Measurements from ENCODE around the gene LIMA1. TPM values are rescaled to one million over a fixed set of nuclear protein-coding genes. Genes with fewer than 3 reads are reported as not detected.

LIMA1 gene
- total and polyA plus RNA-seq, 9 of the 15 experiments (the other 6 are each of a cell fraction or from before 2014, with no cell fraction given), result 20.2 to 37.8 (median 27.3) TPM

GRCh38 chr12:50282721-50283228 is 545 bp downstream of the LIMA1 start (continued):
- TF ChIP-seq, protein P1, sequence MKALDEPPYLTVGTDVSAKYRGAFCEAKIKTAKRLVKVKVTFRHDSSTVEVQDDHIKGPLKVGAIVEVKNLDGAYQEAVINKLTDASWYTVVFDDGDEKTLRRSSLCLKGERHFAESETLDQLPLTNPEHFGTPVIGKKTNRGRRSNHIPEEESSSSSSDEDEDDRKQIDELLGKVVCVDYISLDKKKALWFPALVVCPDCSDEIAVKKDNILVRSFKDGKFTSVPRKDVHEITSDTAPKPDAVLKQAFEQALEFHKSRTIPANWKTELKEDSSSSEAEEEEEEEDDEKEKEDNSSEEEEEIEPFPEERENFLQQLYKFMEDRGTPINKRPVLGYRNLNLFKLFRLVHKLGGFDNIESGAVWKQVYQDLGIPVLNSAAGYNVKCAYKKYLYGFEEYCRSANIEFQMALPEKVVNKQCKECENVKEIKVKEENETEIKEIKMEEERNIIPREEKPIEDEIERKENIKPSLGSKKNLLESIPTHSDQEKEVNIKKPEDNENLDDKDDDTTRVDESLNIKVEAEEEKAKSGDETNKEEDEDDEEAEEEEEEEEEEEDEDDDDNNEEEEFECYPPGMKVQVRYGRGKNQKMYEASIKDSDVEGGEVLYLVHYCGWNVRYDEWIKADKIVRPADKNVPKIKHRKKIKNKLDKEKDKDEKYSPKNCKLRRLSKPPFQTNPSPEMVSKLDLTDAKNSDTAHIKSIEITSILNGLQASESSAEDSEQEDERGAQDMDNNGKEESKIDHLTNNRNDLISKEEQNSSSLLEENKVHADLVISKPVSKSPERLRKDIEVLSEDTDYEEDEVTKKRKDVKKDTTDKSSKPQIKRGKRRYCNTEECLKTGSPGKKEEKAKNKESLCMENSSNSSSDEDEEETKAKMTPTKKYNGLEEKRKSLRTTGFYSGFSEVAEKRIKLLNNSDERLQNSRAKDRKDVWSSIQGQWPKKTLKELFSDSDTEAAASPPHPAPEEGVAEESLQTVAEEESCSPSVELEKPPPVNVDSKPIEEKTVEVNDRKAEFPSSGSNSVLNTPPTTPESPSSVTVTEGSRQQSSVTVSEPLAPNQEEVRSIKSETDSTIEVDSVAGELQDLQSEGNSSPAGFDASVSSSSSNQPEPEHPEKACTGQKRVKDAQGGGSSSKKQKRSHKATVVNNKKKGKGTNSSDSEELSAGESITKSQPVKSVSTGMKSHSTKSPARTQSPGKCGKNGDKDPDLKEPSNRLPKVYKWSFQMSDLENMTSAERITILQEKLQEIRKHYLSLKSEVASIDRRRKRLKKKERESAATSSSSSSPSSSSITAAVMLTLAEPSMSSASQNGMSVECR (CRISPR knock-in tag; IDR thresholded peaks at IDR 0.05), result no peak

DNA sequence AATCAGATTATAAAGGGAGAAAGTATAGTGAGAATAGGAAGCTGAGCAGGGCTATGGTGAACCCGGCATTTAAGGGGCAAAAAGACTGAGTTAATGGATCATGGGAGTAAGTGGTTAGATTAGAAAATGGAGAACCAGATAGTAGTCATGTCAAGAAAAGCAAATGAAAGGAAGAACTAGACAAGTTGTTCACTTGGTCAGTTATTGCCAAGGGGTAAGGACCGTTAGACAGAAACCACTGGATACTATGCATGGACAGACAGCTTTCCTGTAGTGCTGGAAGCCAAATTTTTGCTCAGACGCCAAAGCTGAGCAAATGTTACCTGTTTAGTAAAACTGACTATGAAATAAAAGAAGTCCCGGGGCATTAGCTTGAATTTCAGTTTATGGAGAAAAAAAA is 3.8 kb downstream of the LIMA1 start:
- ChIA-PET CTCF (ENCODE audit: low intra/inter-chr PET ratio) (no interaction called here), POLR2A (interaction anchor here (1.1 kb wide), 1 partner anchor 27 kb away, joined by 3 read pairs; no protein-coding TSS in a partner anchor)
- Histone ChIP-seq H3K9me3 (replicated peaks; ENCODE audit: control insufficient read depth, insufficient read depth, low read depth, low read length) (no peaks in the 10 kb centered on the region), H3K27ac (ENCODE audit: extremely low read depth, low read depth, low read length) (no peak overlapping the region), H3K9me1 (ENCODE audit: control insufficient read depth, insufficient read depth, low read length) (no peaks in the 10 kb centered on the region), H3K4me1 (replicated peaks in 1 of 2; ENCODE audit: control insufficient read depth in 2 of 2, insufficient read depth in 2 of 2, low read length in 2 of 2) (peaks cover 4 to 13% of the 10 kb centered on the region in 2 experiments; a peak in 3 of 5 replicates), H3K4me2 (ENCODE audit: insufficient read depth, low read length) (no peak overlapping the region), H2AFZ (ENCODE audit: low read depth, low read length) (no peak overlapping the region), H3K36me3 (ENCODE audit: control insufficient read depth, insufficient read depth, low read length) (no peaks in the 10 kb centered on the region), H3K27me3 (ENCODE audit: control insufficient read depth in 2 of 2, insufficient read depth in 2 of 2, low read length in 2 of 2) (no peaks in the 10 kb centered on the region), H3K4me3 (no peak overlapping the region), H3K79me2 (ENCODE audit: control insufficient read depth, insufficient read depth, low read length) (peaks cover 12% of the 10 kb centered on the region), H4K20me1 (replicated peaks; ENCODE audit: control insufficient read depth, insufficient read depth, low read length) (no peaks in the 10 kb centered on the region), H3K9ac (ENCODE audit: insufficient read depth in 1 of 2, low read depth in 2 of 2, low read length in 2 of 2) (no peak overlapping the region)
- ATAC-seq (no peak), FAIRE-seq (no peak), DNase-seq (ENCODE audit: extremely low read depth in 1 of 4, low spot score in 3 of 4) (no peak)
- WGBS (ENCODE audit: insufficient coverage, low coverage, missing lambda C conversion rate), result 78% methylated on average over 4 of the region's 4 CpGs
- peak; percentile 42; the same call in 1 of the 2 replicates for TF ChIP-seq HMBOX1 (IDR thresholded peaks at IDR 0.05)
- TF ChIP-seq MCM7 (IDR thresholded peaks at IDR 0.05), result no peak
- no peak for TF ChIP-seq ZNF444 (CRISPR knock-in tag; IDR thresholded peaks at IDR 0.05)
- no TSS peak for BruUV-seq (replicated peaks)
- in situ Hi-C loops (cut with MboI), result no loop called here
- intact Hi-C loops (cut with micrococcal nuclease), result no loop called here
